Neural cell (in vitro differentiated cells): Measurements from ENCODE around the gene INAFM1. TPM values are rescaled to one million over a fixed set of nuclear protein-coding genes. Genes with fewer than 3 reads are reported as not detected.
"Not testable (repeated sequence)": the region's sequence is repeated elsewhere in the genome, so short reads cannot be mapped to it uniquely, and the experiment has no call there.

Experiments
- H2AFZ ChIP-seq: fragments of 200-600, 300-800 bp; sonication (generic), shearing (Covaris generic); 2 replicates; pipeline ENCODE4 v1.6.0; 2014; ENCODE audit warnings: low read depth, mild to moderate bottlenecking, antibody characterized with exemption, low read length, moderate library complexity
- H3F3A ChIP-seq: fragments of 200-600 bp; shearing (Covaris generic); 2 replicates; pipeline ENCODE4 v1.6.1; 2016; ENCODE audit warnings: mild to moderate bottlenecking, moderate library complexity, mixed read lengths, antibody characterized with exemption, low read length; ENCODE audit not compliant: insufficient read depth, poor library complexity, severe bottlenecking
- H3K27ac ChIP-seq: fragments of 200-600, 300-800 bp; sonication (generic), shearing (Covaris generic); 2 replicates; pipeline ENCODE4 v1.5.1; 2014; ENCODE audit warnings: mild to moderate bottlenecking, low read length, moderate library complexity
- H3K27me3 ChIP-seq: fragments of 300-800, 200-600 bp; sonication (generic), shearing (Covaris generic); 2 replicates; pipeline ENCODE4 v1.6.0; 2014; ENCODE audit warnings: mild to moderate bottlenecking, low read depth, low read length, moderate library complexity; ENCODE audit not compliant: insufficient read depth
- H3K36me3 ChIP-seq: fragments of 300-800, 200-600 bp; sonication (generic), shearing (Covaris generic); 2 replicates; pipeline ENCODE4 v1.5.1; 2014; ENCODE audit warnings: mild to moderate bottlenecking, antibody characterized with exemption, low read length, moderate library complexity; ENCODE audit not compliant: insufficient read depth
- H3K4me2 ChIP-seq: fragments of 300-800, 200-600 bp; sonication (generic), shearing (Covaris generic); 2 replicates; pipeline ENCODE4 v1.6.0; 2014; ENCODE audit warnings: mild to moderate bottlenecking, low read length
- H3K4me3 ChIP-seq: fragments of 300-800, 200-600 bp; sonication (generic), shearing (Covaris generic); 2 replicates; pipeline ENCODE4 v1.5.1; 2014; ENCODE audit warnings: mild to moderate bottlenecking, low read length, moderate library complexity
- H3K79me2 ChIP-seq: fragments of 200-600 bp; shearing (Covaris generic); replicated peaks from 2 replicates; pipeline ENCODE4 v1.6.0; 2014; ENCODE audit warnings: mild to moderate bottlenecking, low read length, moderate library complexity; ENCODE audit not compliant: insufficient read depth
- H3K9ac ChIP-seq: fragments of 300-800, 200-600 bp; sonication (generic), shearing (Covaris generic); 2 replicates; pipeline ENCODE4 v1.6.1; 2016; ENCODE audit warnings: mild to moderate bottlenecking, low read length, mixed read lengths
- H3K9me2 ChIP-seq: fragments of 200-600 bp; shearing (Covaris generic); 2 replicates; pipeline ENCODE4 v1.6.1; 2016; ENCODE audit warnings: mild to moderate bottlenecking, low read length, mixed read lengths; ENCODE audit not compliant: insufficient read depth
- H3K9me3 ChIP-seq: fragments of 200-600, 300-800 bp; sonication (generic), shearing (Covaris generic); 2 replicates; pipeline ENCODE4 v1.6.1; 2016; ENCODE audit warnings: mild to moderate bottlenecking, mixed run types, low read length, moderate library complexity, mixed read lengths
- H4K20me1 ChIP-seq: fragments of 200-600 bp; shearing (Covaris generic); 2 replicates; pipeline ENCODE4 v1.6.1; 2016; ENCODE audit warnings: mild to moderate bottlenecking, mixed run types; ENCODE audit not compliant: insufficient read depth
- CTCF ChIP-seq: fragments of 450-650 bp; IDR thresholded peaks from 2 replicates; pipeline ENCODE4 v1.5.1; 2014; ENCODE audit warnings: antibody characterized with exemption, mild to moderate bottlenecking, moderate library complexity; ENCODE audit not compliant: poor library complexity, severe bottlenecking
- EP300 ChIP-seq: fragments of 450-650 bp; conservative IDR thresholded peaks from 2 replicates; pipeline ENCODE4 v1.6.1; 2014; ENCODE audit warnings: antibody characterized with exemption, mild to moderate bottlenecking, moderate library complexity; ENCODE audit not compliant: poor library complexity, severe bottlenecking
- EZH2 ChIP-seq: fragments of 200-600, 300-800 bp; shearing (Covaris generic), sonication (generic); IDR thresholded peaks from 2 replicates; pipeline ENCODE4 v1.6.1; 2014; ENCODE audit warnings: antibody characterized with exemption, low read length, borderline replicate concordance, mild to moderate bottlenecking; ENCODE audit not compliant: insufficient read depth, poor library complexity, severe bottlenecking
- MXI1 ChIP-seq: fragments of 450-650 bp; conservative IDR thresholded peaks from 2 replicates; pipeline ENCODE4 v1.6.1; 2014; ENCODE audit warnings: antibody characterized with exemption, mild to moderate bottlenecking; ENCODE audit not compliant: poor library complexity, severe bottlenecking
- POLR2AphosphoS5 ChIP-seq: IDR thresholded peaks from 2 replicates; pipeline ENCODE4 v1.6.1; 2012
- RAD21 ChIP-seq: fragments of 450-650 bp; conservative IDR thresholded peaks from 2 replicates; pipeline ENCODE4 v1.6.1; 2014; ENCODE audit warnings: antibody characterized with exemption, mild to moderate bottlenecking, moderate library complexity
- REST ChIP-seq: IDR thresholded peaks from 2 replicates; pipeline ENCODE4 v1.6.1; 2012; ENCODE audit warnings: borderline replicate concordance
- SMC3 ChIP-seq: fragments of 450-650 bp; conservative IDR thresholded peaks from 2 replicates; pipeline ENCODE4 v1.6.1; 2014; ENCODE audit warnings: antibody characterized with exemption, mild to moderate bottlenecking, moderate library complexity; ENCODE audit not compliant: poor library complexity
- TAF1 ChIP-seq: IDR thresholded peaks from 2 replicates; pipeline ENCODE4 v1.6.1; 2012; ENCODE audit warnings: low read depth
- polyA plus RNA-seq: library from polyadenylated mRNA; depleted of rRNA; stranded (reverse); fragments of >200 nt; gene quantifications from 2 replicates; pipeline ENCODE4 v1.2.3, GENCODE V29; 2014

Gene INAFM1
- polyA plus RNA-seq, 1 donor from 2014 or later = 11.5 TPM

- H3K79me2 ChIP-seq, H3K36me3 ChIP-seq, H4K20me1 ChIP-seq, H3F3A ChIP-seq, H2AFZ ChIP-seq, H3K27ac ChIP-seq, H3K9me3 ChIP-seq, H3K9ac ChIP-seq, H3K4me2 ChIP-seq, H3K9me2 ChIP-seq, H3K27me3 ChIP-seq, H3K4me3 ChIP-seq: not testable (repeated sequence)
Measured at GRCh38 chr19:47261946-47262793, 12.5 kb upstream of the INAFM1 start.

GRCh38 chr19:47264629-47265028 lies 10.1 kb upstream of the INAFM1 start:
- no peak overlapping the region for H3K9ac ChIP-seq
- H3K4me2 ChIP-seq = no peak overlapping the region
- H3K36me3 ChIP-seq = no peaks in the 10 kb centered on the region
- H4K20me1 ChIP-seq = no peaks in the 10 kb centered on the region
- no peaks in the 10 kb centered on the region for H3F3A ChIP-seq
- no peaks in the 10 kb centered on the region for H3K9me2 ChIP-seq
- no peak overlapping the region for H2AFZ ChIP-seq
- no peaks in the 10 kb centered on the region for H3K27me3 ChIP-seq
- H3K79me2 ChIP-seq = no peaks in the 10 kb centered on the region
- no peak overlapping the region for H3K4me3 ChIP-seq
- TF ChIP-seq EP300 (no peak), MXI1 (no peak), TAF1 (no peak), REST (no peak), POLR2AphosphoS5 (no peak), SMC3 (no peak), RAD21 (no peak), CTCF (no peak), EZH2 (no peak)
- H3K9me3 ChIP-seq = no peaks in the 10 kb centered on the region
- no peak overlapping the region for H3K27ac ChIP-seq
